HepG2 (cell line): ENCODE results near the gene MTOR. TPM values are rescaled to one million over a fixed set of nuclear protein-coding genes. Genes with fewer than 3 reads are reported as not detected.

Experiments used
- ATAC-seq: fragments of 200-7000 bp; cut with Tn5 transposase; 3 replicates; pipeline ENCODE4 v1.9.1; 2020; ENCODE audit warnings: mild to moderate bottlenecking, moderate library complexity
- BruUV-seq: library from RNA; stranded (reverse); fragments of 400-500 nt; replicated peaks from 2 replicates; lab custom pipeline; 2021; lab: Mats Ljungman, UMichigan
- CTCF ChIA-PET: fragments of 300-600 bp; formaldehyde crosslinking; extraction: SDS; loops from one replicate; lab custom pipeline; 2021; ENCODE audit warnings: low total read pairs, inconsistent platforms, low intra/inter-chr PET ratio; lab: Yijun Ruan, JAX
- POLR2A ChIA-PET: fragments of 350-600 bp; sonication (Branson Sonifier 250); formaldehyde crosslinking; loops from one replicate; lab custom pipeline; 2020; ENCODE audit warnings: antibody characterized with exemption, inconsistent platforms; lab: Yijun Ruan, JAX
- DNase-seq: peaks from one replicate; pipeline ENCODE4 v3.0.0-alpha.2; 2015; ENCODE audit warnings: low spot score
- FAIRE-seq: peaks from 3 replicates; lab custom pipeline; 2011; peaks lifted over from hg19 to GRCh38; lab: Jason Lieb, UNC
- H2AFZ ChIP-seq: one replicate; pipeline ENCODE4 v1.6.1; 2011; ENCODE audit warnings: low read length, inconsistent platforms
- H3K27ac ChIP-seq: fragments of 300-600 bp; 3 replicates; pipeline ENCODE4 v1.8.0; 2011; ENCODE audit warnings: mixed run types, mild to moderate bottlenecking, mixed read lengths, low read length, inconsistent platforms; ENCODE audit not compliant: insufficient read depth; ENCODE audit errors: extremely low read length
- H3K27me3 ChIP-seq, 2 experiments: fragments of 200-600 bp in 1 of 2; 2 replicates in 1 of 2; 3 replicates in 1 of 2; pipeline versions ENCODE4 v1.6.0 to v1.8.0; 2011; ENCODE audit warnings: low read length in 2 of 2, mild to moderate bottlenecking in 2 of 2, moderate library complexity in 2 of 2, inconsistent platforms in 1 of 2; ENCODE audit not compliant: insufficient read depth in 2 of 2, control insufficient read depth in 1 of 2
- H3K36me3 ChIP-seq, 2 experiments: fragments of 200-600 bp in 1 of 2; replicated peaks in 1 of 2; 2 replicates in 1 of 2; 3 replicates in 1 of 2; pipeline versions ENCODE4 v1.5.1 to v1.8.0; 2011; ENCODE audit warnings: low read length in 2 of 2, inconsistent platforms in 1 of 2; ENCODE audit not compliant: insufficient read depth in 2 of 2, control insufficient read depth in 1 of 2
- H3K4me1 ChIP-seq: 2 replicates; pipeline ENCODE4 v1.5.1; 2012; ENCODE audit warnings: low read length, inconsistent platforms; ENCODE audit not compliant: insufficient read depth
- H3K4me2 ChIP-seq: 2 replicates; pipeline ENCODE4 v1.6.0; 2011; ENCODE audit warnings: low read depth, low read length, inconsistent platforms
- H3K4me3 ChIP-seq, 3 experiments: fragments of 200-600 bp in 1 of 3; sonication (generic), shearing (Covaris generic) in 1 of 3; replicated peaks in 1 of 3; 2 replicates each; pipeline ENCODE4 v1.5.1; 2011 to 2016; ENCODE audit warnings: low read length in 3 of 3, inconsistent platforms in 2 of 3, low read depth in 2 of 3, mild to moderate bottlenecking in 2 of 3, control low read depth in 1 of 3, mixed read lengths in 1 of 3; ENCODE audit not compliant: insufficient read depth in 1 of 3
- H3K79me2 ChIP-seq: one replicate; pipeline ENCODE4 v1.6.1; 2011; ENCODE audit warnings: low read length, inconsistent platforms; ENCODE audit not compliant: insufficient read depth
- H3K9ac ChIP-seq: 2 replicates; pipeline ENCODE4 v1.6.0; 2011; ENCODE audit warnings: mild to moderate bottlenecking, low read depth, low read length, inconsistent platforms; ENCODE audit not compliant: insufficient read depth
- H3K9me3 ChIP-seq: 2 replicates; pipeline ENCODE4 v1.5.1; 2012; ENCODE audit warnings: mild to moderate bottlenecking, low read length
- H4K20me1 ChIP-seq: 2 replicates; pipeline ENCODE4 v1.6.0; 2011; ENCODE audit warnings: inconsistent platforms, mild to moderate bottlenecking, low read length, moderate library complexity; ENCODE audit not compliant: insufficient read depth
- BHLHE40 ChIP-seq: IDR thresholded peaks from 2 replicates; pipeline ENCODE4 v1.6.1; 2011; ENCODE audit warnings: low read length, improper control_type of control experiment
- BRF2 ChIP-seq: sonication (generic); formaldehyde crosslinking; IDR thresholded peaks from 2 replicates; pipeline ENCODE4 v1.8.1; 2022; ENCODE audit warnings: mild to moderate bottlenecking, missing genetic modification reagents
- HNRNPH1 ChIP-seq: fragments of 200-400 bp; formaldehyde crosslinking; optimal IDR thresholded peaks from 2 replicates; pipeline ENCODE3; 2017; ENCODE audit warnings: mild to moderate bottlenecking, low read depth, low read length
- IRX3 ChIP-seq: sonication (generic); formaldehyde crosslinking; IDR thresholded peaks from 2 replicates; pipeline ENCODE4 v1.8.1; 2023; ENCODE audit warnings: mild to moderate bottlenecking, low read depth, missing genetic modification reagents, borderline replicate concordance
- LCORL ChIP-seq, 2 experiments: fragments of 450-650 bp in 1 of 2; sonication (generic) in 1 of 2; formaldehyde crosslinking in 1 of 2; IDR thresholded peaks; 2 replicates each; pipeline versions ENCODE4 v1.5.0 to v1.6.1; 2017 to 2020; ENCODE audit warnings: antibody characterized with exemption in 1 of 2, missing genetic modification reagents in 1 of 2
- RARG ChIP-seq: sonication (generic); formaldehyde crosslinking; IDR thresholded peaks from 2 replicates; pipeline ENCODE4 v1.4.0; 2020; ENCODE audit warnings: low read depth, mild to moderate bottlenecking, missing genetic modification reagents
- ZBTB7A ChIP-seq: sonication (generic); formaldehyde crosslinking; IDR thresholded peaks from 2 replicates; pipeline ENCODE4 v1.8.0; 2022; ENCODE audit warnings: mild to moderate bottlenecking, missing genetic modification reagents
- ZFAT ChIP-seq: sonication (generic); formaldehyde crosslinking; conservative IDR thresholded peaks from 2 replicates; pipeline ENCODE4 v1.8.1; 2023; ENCODE audit warnings: missing genetic modification reagents, inconsistent platforms
- ZKSCAN5 ChIP-seq: sonication (generic); formaldehyde crosslinking; IDR thresholded peaks from 2 replicates; pipeline ENCODE4 v1.5.1; 2020; ENCODE audit warnings: mild to moderate bottlenecking, missing genetic modification reagents
- ZNF256 ChIP-seq: sonication (generic); formaldehyde crosslinking; conservative IDR thresholded peaks from 2 replicates; pipeline ENCODE4 v1.4.0; 2020; ENCODE audit warnings: missing genetic modification reagents
- ZNF557 ChIP-seq: sonication (generic); formaldehyde crosslinking; IDR thresholded peaks from 2 replicates; pipeline ENCODE4 v1.4.0; 2020; ENCODE audit warnings: missing genetic modification reagents
- ZNF780A ChIP-seq: sonication (generic); formaldehyde crosslinking; IDR thresholded peaks from 2 replicates; pipeline ENCODE4 v1.8.0; 2022; ENCODE audit warnings: mild to moderate bottlenecking, missing genetic modification reagents, moderate library complexity
- ZNF841 ChIP-seq: sonication (generic); formaldehyde crosslinking; IDR thresholded peaks from 2 replicates; pipeline ENCODE4 v1.8.1; 2023; ENCODE audit warnings: missing genetic modification reagents, borderline replicate concordance
- ZSCAN25 ChIP-seq: sonication (generic); formaldehyde crosslinking; IDR thresholded peaks from 2 replicates; pipeline ENCODE4 v1.8.0; 2022; ENCODE audit warnings: mild to moderate bottlenecking, missing genetic modification reagents
- WGBS: methylation state at CpG from one replicate; pipeline ENCODE4 v1.1.6; 2017; ENCODE audit warnings: low lambda C conversion rate; 5-methylcytosine and 5-hydroxymethylcytosine counted together
- in situ Hi-C: cut with HindIII; loops from 2 replicates; pipeline ENCODE4 v1.10.0; 2017; ENCODE audit warnings: low pct_unique_long_range_greater_than_20kb; ENCODE audit not compliant: extremely low pct_ligation_motif_present
- intact Hi-C: fragments of 100-400 bp; cut with micrococcal nuclease; formaldehyde crosslinking; loops from one replicate; pipeline ENCODE4 v1.10.0; 2022; ENCODE audit not compliant: unreplicated experiment
- polyA plus RNA-seq, 8 experiments: library from polyadenylated mRNA; depleted of rRNA in 3 of 8; stranded (reverse) in 7 of 8; unstranded in 1 of 8; fragments of >200 nt; fragmentation: Illumina TruSeq in 4 of 8; extraction: Trizol in 4 of 8; gene quantifications; 2 replicates each; pipeline versions ENCODE4 v1.2.1 to v1.2.3, GENCODE V29; 2011 to 2016; ENCODE audit warnings: low read depth in 4 of 8, missing spikeins in 1 of 8, mixed read lengths in 1 of 8; ENCODE audit not compliant: insufficient read depth in 1 of 8
- total RNA-seq, 5 experiments: library from RNA; depleted of rRNA; stranded (reverse); fragments of >200 nt; fragmentation: Illumina TruSeq; extraction: Trizol; gene quantifications; 2 replicates each; pipeline ENCODE4 v1.2.3, GENCODE V29; 2016; ENCODE audit warnings: low read depth in 1 of 5
- TF ChIP-seq, protein P1 (sequence below): sonication (generic); formaldehyde crosslinking; IDR thresholded peaks from 2 replicates; pipeline ENCODE4 v1.5.0; 2020; ENCODE audit warnings: mild to moderate bottlenecking, missing genetic modification reagents
- TF ChIP-seq, protein P2 (sequence below): sonication (generic); formaldehyde crosslinking; IDR thresholded peaks from 2 replicates; pipeline ENCODE4 v1.5.0; 2020; ENCODE audit warnings: mild to moderate bottlenecking, missing genetic modification reagents, borderline replicate concordance

MTOR gene
- total and polyA plus RNA-seq, 2 of the 13 experiments (the other 11 are each of a cell fraction or from before 2014, with no cell fraction given) = 24.6 to 34.6 TPM

GRCh38 chr1:11072216-11072917 is 190.0 kb downstream of the MTOR start (continued):
- no peak for TF ChIP-seq RARG (CRISPR knock-in tag)
- TF ChIP-seq LCORL (IDR thresholded peaks at IDR 0.05) = no peak
- no peak for TF ChIP-seq LCORL (CRISPR knock-in tag; IDR thresholded peaks at IDR 0.05)
- no peak for TF ChIP-seq IRX3
- no peak for TF ChIP-seq ZKSCAN5 (CRISPR knock-in tag)
- no peak for TF ChIP-seq ZBTB7A (CRISPR knock-in tag)
- TF ChIP-seq HNRNPH1 = no peak
- TF ChIP-seq, protein P1, sequence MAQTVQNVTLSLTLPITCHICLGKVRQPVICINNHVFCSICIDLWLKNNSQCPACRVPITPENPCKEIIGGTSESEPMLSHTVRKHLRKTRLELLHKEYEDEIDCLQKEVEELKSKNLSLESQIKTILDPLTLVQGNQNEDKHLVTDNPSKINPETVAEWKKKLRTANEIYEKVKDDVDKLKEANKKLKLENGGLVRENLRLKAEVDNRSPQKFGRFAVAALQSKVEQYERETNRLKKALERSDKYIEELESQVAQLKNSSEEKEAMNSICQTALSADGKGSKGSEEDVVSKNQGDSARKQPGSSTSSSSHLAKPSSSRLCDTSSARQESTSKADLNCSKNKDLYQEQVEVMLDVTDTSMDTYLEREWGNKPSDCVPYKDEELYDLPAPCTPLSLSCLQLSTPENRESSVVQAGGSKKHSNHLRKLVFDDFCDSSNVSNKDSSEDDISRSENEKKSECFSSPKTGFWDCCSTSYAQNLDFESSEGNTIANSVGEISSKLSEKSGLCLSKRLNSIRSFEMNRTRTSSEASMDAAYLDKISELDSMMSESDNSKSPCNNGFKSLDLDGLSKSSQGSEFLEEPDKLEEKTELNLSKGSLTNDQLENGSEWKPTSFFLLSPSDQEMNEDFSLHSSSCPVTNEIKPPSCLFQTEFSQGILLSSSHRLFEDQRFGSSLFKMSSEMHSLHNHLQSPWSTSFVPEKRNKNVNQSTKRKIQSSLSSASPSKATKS (CRISPR knock-in tag) = no peak
- TF ChIP-seq ZNF557 = no peak

GRCh38 chr1:11071463-11072215 is 190.7 kb downstream of the MTOR start:
- in situ Hi-C loops = no loop called here
- Histone ChIP-seq H3K4me1 (no peaks in the 10 kb centered on the region), H3K4me2 (no peak overlapping the region), H3K36me3 (peaks cover 48 to 88% of the 10 kb centered on the region in 2 experiments), H4K20me1 (no peaks in the 10 kb centered on the region), H3K4me3 (no peak overlapping the region), H3K79me2 (no peaks in the 10 kb centered on the region), H3K27me3 (no peaks in the 10 kb centered on the region), H3K9me3 (no peaks in the 10 kb centered on the region), H3K9ac (no peak overlapping the region), H2AFZ (no peak overlapping the region), H3K27ac (no peak overlapping the region)
- DNase-seq (no peak), ATAC-seq (no peak), FAIRE-seq (no peak)
- WGBS = 94% methylated on average over 15 of the region's 15 CpGs
- CTCF ChIA-PET = no interaction called here
- no TSS peak for BruUV-seq
- intact Hi-C loops = no loop called here
- POLR2A ChIA-PET = no interaction called here
- TF ChIP-seq, protein P2, sequence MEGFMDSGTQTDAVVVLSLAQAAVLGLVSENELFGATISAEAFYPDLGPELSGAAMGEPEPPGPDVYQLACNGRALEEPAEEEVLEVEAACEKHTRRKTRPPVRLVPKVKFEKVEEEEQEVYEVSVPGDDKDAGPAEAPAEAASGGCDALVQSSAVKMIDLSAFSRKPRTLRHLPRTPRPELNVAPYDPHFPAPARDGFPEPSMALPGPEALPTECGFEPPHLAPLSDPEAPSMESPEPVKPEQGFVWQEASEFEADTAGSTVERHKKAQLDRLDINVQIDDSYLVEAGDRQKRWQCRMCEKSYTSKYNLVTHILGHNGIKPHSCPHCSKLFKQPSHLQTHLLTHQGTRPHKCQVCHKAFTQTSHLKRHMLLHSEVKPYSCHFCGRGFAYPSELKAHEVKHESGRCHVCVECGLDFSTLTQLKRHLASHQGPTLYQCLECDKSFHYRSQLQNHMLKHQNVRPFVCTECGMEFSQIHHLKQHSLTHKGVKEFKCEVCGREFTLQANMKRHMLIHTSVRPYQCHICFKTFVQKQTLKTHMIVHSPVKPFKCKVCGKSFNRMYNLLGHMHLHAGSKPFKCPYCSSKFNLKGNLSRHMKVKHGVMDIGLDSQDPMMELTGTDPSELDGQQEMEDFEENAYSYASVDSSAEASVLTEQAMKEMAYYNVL = no peak
- no peak for TF ChIP-seq ZFAT (CRISPR knock-in tag)
- no peak for TF ChIP-seq ZSCAN25 (CRISPR knock-in tag)
- TF ChIP-seq ZNF780A (CRISPR knock-in tag) = no peak
- no peak for TF ChIP-seq ZNF256 (CRISPR knock-in tag)
- no peak for TF ChIP-seq BRF2 (CRISPR knock-in tag)
- no peak for TF ChIP-seq ZNF841 (CRISPR knock-in tag)
- no peak for TF ChIP-seq BHLHE40
